Astrocyte of the spinal cord (primary cell): ENCODE data around the gene C16orf95.

Source experiments
- DNase-seq: peaks from one replicate; pipeline ENCODE4 v3.0.0; 2011; ENCODE audit warnings: low read depth, low spot score
- H3K4me3 ChIP-seq: 2 replicates; pipeline ENCODE4 v1.5.1; 2011; ENCODE audit warnings: low read depth, mild to moderate bottlenecking, low read length, moderate library complexity
- CTCF ChIP-seq: IDR thresholded peaks from 2 replicates; pipeline ENCODE4 v1.5.1; 2012; ENCODE audit warnings: low read depth, mild to moderate bottlenecking, low read length, inconsistent platforms
- in situ Hi-C: cut with HindIII; loops from 2 replicates; pipeline ENCODE4 v1.10.0; 2017; ENCODE audit warnings: low sequenced_read_pairs

Gene C16orf95

GRCh38 chr16:87336434-87337240 lies 19.4 kb upstream of the C16orf95 start:
- in situ Hi-C loops: no loop called here
- TF ChIP-seq CTCF: no peak
- no peak overlapping the region for H3K4me3 ChIP-seq
- no peak for DNase-seq

GRCh38 chr16:87335625-87336433 lies 18.6 kb upstream of the C16orf95 start:
- in situ Hi-C loops: no loop called here
- TF ChIP-seq CTCF: no peak
- DNase-seq: no peak
- H3K4me3 ChIP-seq: no peak overlapping the region

GRCh38 chr16:87334651-87335624 lies 17.7 kb upstream of the C16orf95 start:
- H3K4me3 ChIP-seq: no peak overlapping the region
- no peak for DNase-seq
- in situ Hi-C loops: no loop called here
- TF ChIP-seq CTCF: no peak

GRCh38 chr16:87333581-87334331 lies 16.6 kb upstream of the C16orf95 start:
- H3K4me3 ChIP-seq: no peak overlapping the region
- in situ Hi-C loops: no loop called here
- DNase-seq: no peak
- TF ChIP-seq CTCF: no peak

GRCh38 chr16:87333101-87333500 lies 15.9 kb upstream of the C16orf95 start:
- in situ Hi-C loops: no loop called here
- H3K4me3 ChIP-seq: no peak overlapping the region
- TF ChIP-seq CTCF: no peak
- no peak for DNase-seq
